ENCODE results near the gene NECTIN2. TPM values are rescaled to one million over a fixed set of nuclear protein-coding genes. Genes with fewer than 3 reads are reported as not detected.
"Not testable (repeated sequence)": the region's sequence is repeated elsewhere in the genome, so short reads cannot be mapped to it uniquely, and the experiment has no call there.

Gene NECTIN2
- total RNA-seq, 2 experiments from 2014 or later = not detected

DNA sequence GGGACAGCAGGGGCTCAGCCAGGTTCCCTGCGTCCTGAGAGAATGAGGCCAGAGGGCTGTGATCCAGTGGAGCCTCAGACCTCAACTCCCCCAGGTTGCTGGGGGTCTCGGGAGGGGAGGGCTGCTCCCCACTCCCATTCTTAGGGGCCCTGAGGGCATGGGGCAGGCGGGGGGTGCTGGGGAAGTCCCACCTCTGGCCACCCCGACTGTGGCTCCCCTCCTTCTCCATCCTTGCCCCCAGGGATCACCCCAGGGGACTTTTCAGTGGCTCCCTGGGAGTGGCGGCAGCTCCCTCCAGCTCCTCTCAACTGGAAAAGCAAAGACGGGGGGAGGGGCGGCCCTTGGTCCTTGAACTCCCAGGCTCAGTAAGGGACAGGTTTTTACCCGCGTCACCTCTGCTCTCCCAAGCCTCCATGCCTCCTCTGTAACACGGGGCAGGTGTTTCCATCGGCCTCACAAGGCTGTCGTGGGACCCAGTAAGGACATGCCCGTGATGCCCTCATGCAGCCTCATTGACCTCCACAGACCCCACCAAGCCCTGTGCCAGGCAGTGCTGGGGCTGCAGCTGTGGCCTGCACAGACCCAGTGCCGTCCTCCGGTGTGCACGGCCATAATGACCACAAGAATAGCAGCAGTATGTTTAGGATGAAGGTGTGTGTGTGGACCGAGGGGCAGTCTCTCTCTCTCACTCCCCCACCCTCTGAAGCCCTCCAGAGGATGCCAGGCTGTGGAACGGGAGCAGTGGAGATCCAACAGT lies 33.4 kb downstream of the NECTIN2 start:
- BruUV-seq (replicated peaks) = no TSS peak
- H3K36me3 ChIP-seq (ENCODE audit: insufficient read depth, low read length) = no peaks in the 10 kb centered on the region
- H3K4me3 ChIP-seq (ENCODE audit: low read depth, low read length, poor library complexity, severe bottlenecking) = no peak overlapping the region
- no peaks in the 10 kb centered on the region for H3K79me2 ChIP-seq (ENCODE audit: insufficient read depth, low read depth, low read length)
- H3K9me3 ChIP-seq (ENCODE audit: low read length) = no peaks in the 10 kb centered on the region
- no peak overlapping the region for H2AFZ ChIP-seq (ENCODE audit: low read length)
- H3K9me2 ChIP-seq (ENCODE audit: insufficient read depth, low read length) = no peaks in the 10 kb centered on the region
- H3K4me1 ChIP-seq (ENCODE audit: insufficient read depth, low read length, poor library complexity, severe bottlenecking) = peaks cover 10% of the 10 kb centered on the region
- no peaks in the 10 kb centered on the region for H4K20me1 ChIP-seq (ENCODE audit: insufficient read depth, low read length)
- H3K27ac ChIP-seq (ENCODE audit: low read depth, low read length, poor library complexity, severe bottlenecking) = no peak overlapping the region
- ChIA-PET CTCF (ENCODE audit: unreplicated experiment) (no interaction called here), POLR2A (no interaction called here)
- no peak for DNase-seq (ENCODE audit: low spot score)
- intact Hi-C loops (cut with micrococcal nuclease; ENCODE audit: unreplicated experiment) = no loop called here
- H3K4me2 ChIP-seq (ENCODE audit: low read length) = no peak overlapping the region
- TF ChIP-seq CTCF (conservative IDR thresholded peaks at IDR 0.05; ENCODE audit: low read length) (no peak), EZH2phosphoT487 (IDR thresholded peaks at IDR 0.05; ENCODE audit: borderline replicate concordance, low read depth, low read length) (no peak)

DNA sequence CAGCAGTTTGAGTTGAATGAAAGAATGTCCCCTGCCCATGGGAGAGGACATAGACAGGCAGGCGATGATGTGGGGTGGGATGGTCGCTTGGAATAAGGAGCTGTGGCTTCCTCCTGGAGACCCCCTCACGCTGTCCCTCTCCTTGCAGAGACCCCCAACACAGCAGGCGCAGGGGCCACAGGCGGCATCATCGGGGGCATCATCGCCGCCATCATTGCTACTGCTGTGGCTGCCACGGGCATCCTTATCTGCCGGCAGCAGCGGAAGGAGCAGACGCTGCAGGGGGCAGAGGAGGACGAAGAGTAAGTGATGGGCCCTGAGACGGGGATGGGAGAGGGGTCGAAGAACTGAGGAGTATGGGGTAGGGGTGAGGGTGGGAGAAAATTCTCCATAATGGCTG lies 36.0 kb downstream of the NECTIN2 start:
- Histone ChIP-seq H2AFZ (ENCODE audit: low read length) (no peak overlapping the region), H3K9me3 (ENCODE audit: low read length) (no peaks in the 10 kb centered on the region), H3K9me2 (ENCODE audit: insufficient read depth, low read length) (no peaks in the 10 kb centered on the region), H3K27ac (ENCODE audit: low read depth, low read length, poor library complexity, severe bottlenecking) (no peak overlapping the region), H3K4me3 (ENCODE audit: low read depth, low read length, poor library complexity, severe bottlenecking) (no peak overlapping the region), H3K79me2 (ENCODE audit: insufficient read depth, low read depth, low read length) (no peaks in the 10 kb centered on the region), H3K4me1 (ENCODE audit: insufficient read depth, low read length, poor library complexity, severe bottlenecking) (peaks cover 6% of the 10 kb centered on the region), H3K4me2 (ENCODE audit: low read length) (no peak overlapping the region), H3K36me3 (ENCODE audit: insufficient read depth, low read length) (no peaks in the 10 kb centered on the region), H4K20me1 (ENCODE audit: insufficient read depth, low read length) (no peaks in the 10 kb centered on the region)
- POLR2A ChIA-PET = interaction anchor here (0.5 kb wide), 1 partner anchor 1171 kb away, joined by 3 read pairs; no protein-coding TSS in a partner anchor
- TF ChIP-seq EZH2phosphoT487 (IDR thresholded peaks at IDR 0.05; ENCODE audit: borderline replicate concordance, low read depth, low read length) = no peak
- intact Hi-C loops (cut with micrococcal nuclease; ENCODE audit: unreplicated experiment) = no loop called here
- CTCF ChIA-PET (ENCODE audit: unreplicated experiment) = no interaction called here
- no peak for DNase-seq (ENCODE audit: low spot score)
- no TSS peak for BruUV-seq (replicated peaks)

DNA sequence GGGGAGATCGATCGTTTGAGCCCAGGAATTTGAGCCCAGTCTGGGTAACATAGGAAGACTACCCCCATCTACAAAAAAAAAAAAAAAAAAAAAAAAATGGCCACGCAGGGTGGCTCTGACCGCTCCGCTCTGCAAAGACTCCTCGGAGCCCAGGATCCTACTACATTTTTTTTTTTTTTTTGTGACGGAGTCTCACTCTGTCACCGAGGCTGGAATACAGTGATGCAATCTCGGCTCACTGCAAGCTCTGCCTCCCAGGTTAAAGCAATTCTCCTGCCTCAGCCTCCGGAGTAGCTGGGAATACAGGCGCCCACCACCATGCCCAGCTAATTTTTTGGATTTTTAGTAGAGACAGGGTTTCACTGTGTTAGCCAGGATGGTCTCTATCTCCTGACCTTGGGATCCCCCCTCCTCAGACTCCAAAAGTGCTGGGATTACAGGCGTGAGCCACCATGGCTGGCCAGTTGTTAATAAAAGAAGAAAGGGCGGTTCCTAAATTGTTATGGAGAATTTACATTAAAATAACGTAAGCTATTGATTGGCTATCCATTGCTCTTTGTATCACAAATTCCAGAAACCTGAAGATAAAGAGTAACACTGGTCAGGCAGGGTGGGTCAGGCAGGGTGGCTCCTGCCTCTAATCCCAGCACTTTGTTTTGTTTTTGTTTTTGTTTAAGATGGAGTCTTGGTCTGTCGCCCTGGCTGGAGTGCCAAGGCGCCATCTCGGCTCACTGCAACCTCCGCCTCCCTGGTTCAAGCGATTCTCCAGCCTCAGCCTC lies 36.7 kb downstream of the NECTIN2 start:
- DNase-seq (ENCODE audit: low spot score); H3K9me2 ChIP-seq (ENCODE audit: insufficient read depth, low read length); H3K27ac ChIP-seq (ENCODE audit: low read depth, low read length, poor library complexity, severe bottlenecking); intact Hi-C loops (cut with micrococcal nuclease; ENCODE audit: unreplicated experiment); H3K4me2 ChIP-seq (ENCODE audit: low read length); H4K20me1 ChIP-seq (ENCODE audit: insufficient read depth, low read length); H3K36me3 ChIP-seq (ENCODE audit: insufficient read depth, low read length); CTCF ChIA-PET (ENCODE audit: unreplicated experiment); BruUV-seq (replicated peaks); H3K4me1 ChIP-seq (ENCODE audit: insufficient read depth, low read length, poor library complexity, severe bottlenecking); H2AFZ ChIP-seq (ENCODE audit: low read length); H3K9me3 ChIP-seq (ENCODE audit: low read length); H3K4me3 ChIP-seq (ENCODE audit: low read depth, low read length, poor library complexity, severe bottlenecking); H3K79me2 ChIP-seq (ENCODE audit: insufficient read depth, low read depth, low read length): not testable (repeated sequence)
- POLR2A ChIA-PET = interaction anchor here (0.5 to 0.6 kb wide), 3 partner anchors 54 to 1170 kb away, joined by 3 read pairs; no protein-coding TSS in a partner anchor
